K562 (cell line): Measurements from ENCODE around the gene CLCF1. TPM values are rescaled to one million over a fixed set of nuclear protein-coding genes. Genes with fewer than 3 reads are reported as not detected.
A peak's percentile ranks its signal among the peaks of the same experiment; 100 is the strongest.

Experiments
- AFF4 ChIP-seq: sonication (generic); formaldehyde crosslinking; IDR thresholded peaks from 2 replicates; pipeline ENCODE4 v1.8.0; 2023; ENCODE audit warnings: mild to moderate bottlenecking, missing genetic modification reagents
- CBFA2T2 ChIP-seq: fragments of 450-650 bp; conservative IDR thresholded peaks from 2 replicates; pipeline ENCODE4 v1.6.1; 2017; ENCODE audit warnings: mild to moderate bottlenecking
- CHAMP1 ChIP-seq: fragments of 450-650 bp; IDR thresholded peaks from 2 replicates; pipeline ENCODE4 v1.6.1; 2016; ENCODE audit warnings: mild to moderate bottlenecking
- CHD1 ChIP-seq: fragments of 200-600 bp; sonication (generic); IDR thresholded peaks from one replicate; pipeline ENCODE4 v1.6.1; 2012; ENCODE audit warnings: mild to moderate bottlenecking, moderate library complexity, low read length, inconsistent platforms
- E2F1 ChIP-seq: sonication (generic); formaldehyde crosslinking; IDR thresholded peaks from 2 replicates; pipeline ENCODE4 v1.8.1; 2023; ENCODE audit warnings: mild to moderate bottlenecking, missing genetic modification reagents, moderate library complexity
- ETS1 ChIP-seq: conservative IDR thresholded peaks from 2 replicates; pipeline ENCODE4 v1.6.1; 2011; ENCODE audit warnings: low read depth, mild to moderate bottlenecking, low read length; ENCODE audit not compliant: control insufficient read depth
- LCOR ChIP-seq: sonication (generic); formaldehyde crosslinking; IDR thresholded peaks from 2 replicates; pipeline ENCODE4 v1.8.0; 2022; ENCODE audit warnings: mild to moderate bottlenecking, missing genetic modification reagents
- RFX7 ChIP-seq: fragments of 250-450 bp; sonication (Bioruptor Pico); IDR thresholded peaks from 2 replicates; pipeline ENCODE4 v1.5.1; 2021; ENCODE audit warnings: mild to moderate bottlenecking
- ZNF609 ChIP-seq: sonication (generic); formaldehyde crosslinking; IDR thresholded peaks from 2 replicates; pipeline ENCODE4 v1.8.1; 2023; ENCODE audit warnings: missing genetic modification reagents, mild to moderate bottlenecking, borderline replicate concordance
- polyA plus RNA-seq, 8 experiments: library from polyadenylated mRNA; depleted of rRNA in 4 of 8; stranded (reverse) in 5 of 8; unstranded in 3 of 8; fragments of >200 nt; fragmentation: Nextera tagmentation in 2 of 8; fragmentation: Illumina TruSeq in 1 of 8; extraction: Ambion mirVana in 2 of 8; extraction: Trizol in 1 of 8; gene quantifications; 2 replicates each; pipeline versions ENCODE4 v1.2.1 to v1.2.3, GENCODE V29; 2011 to 2014; ENCODE audit warnings: inconsistent platforms in 1 of 8, missing spikeins in 1 of 8
- total RNA-seq, 7 experiments: library from RNA; depleted of rRNA in 6 of 7; stranded (reverse); fragments of >200 nt in 6 of 7; fragmentation: Illumina TruSeq in 2 of 7; extraction: Trizol in 2 of 7; gene quantifications; 2 replicates each; pipeline versions ENCODE4 v1.2.1 to v1.2.3, GENCODE V29; 2011 to 2021; ENCODE audit warnings: low replicate concordance in 1 of 7

The CLCF1 gene
- total and polyA plus RNA-seq, 9 of the 15 experiments (the other 6 are each of a cell fraction or from before 2014, with no cell fraction given): 0.49 to 5.8 (median 3.0) TPM

- TF ChIP-seq E2F1 (CRISPR knock-in tag) (peak; percentile 69; the same call in 1 of the 2 replicates), CHAMP1 (no peak), AFF4 (peak; percentile 73; the same call in 1 of the 2 replicates), RFX7 (CRISPR knock-in tag) (no peak), CHD1 (no peak), ETS1 (no peak; the same call in 1 of the 2 replicates), ZNF609 (no peak), CBFA2T2 (no peak), LCOR (peak; percentile 70; the same call in 1 of the 2 replicates)
Measured at GRCh38 chr11:67317888-67318555, 55.4 kb downstream of the CLCF1 start (continued).
